ENCODE data around the gene GTF2A1.

The GTF2A1 gene

GRCh38 chr14:81141426-81141825, 79.3 kb downstream of the GTF2A1 start:
- Mint-ChIP-seq H3K27ac (no peak overlapping the region), H3K27me3 (ENCODE audit: low read depth) (no peaks in the 10 kb centered on the region), H3K9me3 (no peaks in the 10 kb centered on the region), H3K4me3 (no peak overlapping the region), H3K36me3 (ENCODE audit: low read depth) (no peaks in the 10 kb centered on the region), H3K4me1 (no peaks in the 10 kb centered on the region)
- TF ChIP-seq, protein P1, sequence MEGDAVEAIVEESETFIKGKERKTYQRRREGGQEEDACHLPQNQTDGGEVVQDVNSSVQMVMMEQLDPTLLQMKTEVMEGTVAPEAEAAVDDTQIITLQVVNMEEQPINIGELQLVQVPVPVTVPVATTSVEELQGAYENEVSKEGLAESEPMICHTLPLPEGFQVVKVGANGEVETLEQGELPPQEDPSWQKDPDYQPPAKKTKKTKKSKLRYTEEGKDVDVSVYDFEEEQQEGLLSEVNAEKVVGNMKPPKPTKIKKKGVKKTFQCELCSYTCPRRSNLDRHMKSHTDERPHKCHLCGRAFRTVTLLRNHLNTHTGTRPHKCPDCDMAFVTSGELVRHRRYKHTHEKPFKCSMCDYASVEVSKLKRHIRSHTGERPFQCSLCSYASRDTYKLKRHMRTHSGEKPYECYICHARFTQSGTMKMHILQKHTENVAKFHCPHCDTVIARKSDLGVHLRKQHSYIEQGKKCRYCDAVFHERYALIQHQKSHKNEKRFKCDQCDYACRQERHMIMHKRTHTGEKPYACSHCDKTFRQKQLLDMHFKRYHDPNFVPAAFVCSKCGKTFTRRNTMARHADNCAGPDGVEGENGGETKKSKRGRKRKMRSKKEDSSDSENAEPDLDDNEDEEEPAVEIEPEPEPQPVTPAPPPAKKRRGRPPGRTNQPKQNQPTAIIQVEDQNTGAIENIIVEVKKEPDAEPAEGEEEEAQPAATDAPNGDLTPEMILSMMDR (IDR thresholded peaks at IDR 0.05; ENCODE audit: unreplicated experiment in 3 of 3): no peak

DNA sequence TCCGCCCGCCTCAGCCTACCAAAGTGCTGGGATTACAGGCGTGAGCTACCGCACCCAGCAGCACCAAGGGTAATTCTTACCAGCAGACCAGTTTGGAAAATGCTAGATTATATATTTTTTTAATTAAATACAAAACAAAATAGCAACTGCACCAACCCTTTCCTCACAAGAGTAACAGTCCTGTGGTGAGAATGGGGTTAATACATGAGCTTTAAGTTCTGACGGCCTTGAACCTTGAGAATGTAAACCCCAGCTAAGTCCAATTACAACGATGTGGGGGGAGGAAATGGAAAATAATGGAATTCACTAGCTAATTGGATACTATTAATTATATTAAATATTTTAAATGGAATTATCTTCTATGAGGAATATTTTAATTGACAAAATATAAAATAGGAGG, 82.3 kb downstream of the GTF2A1 start:
- H3K36me3 Mint-ChIP-seq (ENCODE audit: low read depth): no peaks in the 10 kb centered on the region
- H3K27me3 Mint-ChIP-seq (ENCODE audit: low read depth): no peaks in the 10 kb centered on the region
- H3K9me3 Mint-ChIP-seq: no peaks in the 10 kb centered on the region
- H3K27ac Mint-ChIP-seq: no peak overlapping the region
- TF ChIP-seq, protein P1 (IDR thresholded peaks at IDR 0.05; ENCODE audit: unreplicated experiment in 3 of 3): no peak
- no peaks in the 10 kb centered on the region for H3K4me1 Mint-ChIP-seq
- no peak overlapping the region for H3K4me3 Mint-ChIP-seq

- Mint-ChIP-seq H3K27ac (no peak overlapping the region), H3K27me3 (ENCODE audit: low read depth) (no peaks in the 10 kb centered on the region), H3K4me1 (peaks cover 4% of the 10 kb centered on the region), H3K9me3 (no peaks in the 10 kb centered on the region), H3K4me3 (no peak overlapping the region), H3K36me3 (ENCODE audit: low read depth) (no peaks in the 10 kb centered on the region)
- TF ChIP-seq, protein P1 (IDR thresholded peaks at IDR 0.05; ENCODE audit: unreplicated experiment in 3 of 3): no peak
Observed at GRCh38 chr14:81137316-81137715, 83.4 kb downstream of the GTF2A1 start.

DNA sequence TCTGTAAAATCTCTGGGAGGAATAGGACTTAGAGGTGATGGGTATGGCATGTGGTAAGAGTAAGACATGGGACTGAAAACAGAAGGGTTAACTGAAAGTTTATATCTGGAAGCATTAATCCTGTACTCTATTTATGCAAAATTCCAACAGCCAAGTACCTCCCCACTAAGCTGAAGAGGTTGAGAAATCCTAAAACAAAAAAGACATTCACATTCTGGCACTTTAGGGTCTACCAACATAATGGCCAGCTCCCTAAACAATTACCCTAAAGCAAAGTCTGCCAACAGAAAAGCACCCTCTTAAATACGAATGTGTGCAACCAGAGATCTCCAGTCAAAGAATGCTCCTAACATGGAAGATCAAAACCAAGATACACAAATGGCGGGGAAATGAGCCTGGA, 87.4 kb downstream of the GTF2A1 start:
- H3K36me3 Mint-ChIP-seq (ENCODE audit: low read depth): no peaks in the 10 kb centered on the region
- H3K27me3 Mint-ChIP-seq (ENCODE audit: low read depth): no peaks in the 10 kb centered on the region
- no peak overlapping the region for H3K4me3 Mint-ChIP-seq
- H3K4me1 Mint-ChIP-seq: peaks cover 6% of the 10 kb centered on the region
- TF ChIP-seq, protein P1 (IDR thresholded peaks at IDR 0.05; ENCODE audit: unreplicated experiment in 3 of 3): no peak
- no peaks in the 10 kb centered on the region for H3K9me3 Mint-ChIP-seq
- no peak overlapping the region for H3K27ac Mint-ChIP-seq

DNA sequence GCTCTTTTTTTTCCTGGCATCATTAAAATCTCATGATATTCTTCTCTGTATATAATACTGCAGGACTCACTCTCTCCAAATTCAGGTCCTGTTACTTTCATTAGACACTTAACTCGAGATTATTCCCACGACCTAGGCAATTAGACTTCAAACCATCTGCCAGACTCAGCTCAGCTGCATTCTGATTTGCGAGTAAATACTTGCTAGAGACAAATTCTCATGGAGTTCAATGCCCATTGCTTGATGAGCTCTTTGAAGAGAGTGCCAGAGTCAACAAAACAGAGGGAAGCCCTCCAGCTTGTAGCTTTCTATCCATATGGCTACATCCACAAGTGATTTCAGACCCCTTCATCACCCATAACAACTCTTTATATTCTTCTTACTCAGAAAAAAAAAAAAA, 88.3 kb downstream of the GTF2A1 start:
- H3K4me3 Mint-ChIP-seq: no peak overlapping the region
- H3K9me3 Mint-ChIP-seq: no peaks in the 10 kb centered on the region
- no peaks in the 10 kb centered on the region for H3K27me3 Mint-ChIP-seq (ENCODE audit: low read depth)
- TF ChIP-seq, protein P1 (IDR thresholded peaks at IDR 0.05; ENCODE audit: unreplicated experiment in 3 of 3): no peak
- H3K4me1 Mint-ChIP-seq: peaks cover 6% of the 10 kb centered on the region
- H3K36me3 Mint-ChIP-seq (ENCODE audit: low read depth): no peaks in the 10 kb centered on the region
- H3K27ac Mint-ChIP-seq: no peak overlapping the region

GRCh38 chr14:81129242-81129641, 91.5 kb downstream of the GTF2A1 start:
- Mint-ChIP-seq H3K36me3 (ENCODE audit: low read depth) (no peaks in the 10 kb centered on the region), H3K27me3 (ENCODE audit: low read depth) (no peaks in the 10 kb centered on the region), H3K9me3 (no peaks in the 10 kb centered on the region), H3K4me1 (peaks cover 6% of the 10 kb centered on the region), H3K4me3 (no peak overlapping the region), H3K27ac (no peak overlapping the region)
- TF ChIP-seq, protein P1 (IDR thresholded peaks at IDR 0.05; ENCODE audit: unreplicated experiment in 3 of 3): no peak

Data from nephron (organoid).